IMR-90 (cell line): ENCODE data around the gene KLHL7. TPM values are rescaled to one million over a fixed set of nuclear protein-coding genes. Genes with fewer than 3 reads are reported as not detected.

Experiments used
- ATAC-seq: fragments of 200-7000 bp; cut with Tn5 transposase; 2 replicates; pipeline ENCODE4 v1.9.1; 2020; ENCODE audit warnings: low read depth, mild to moderate bottlenecking, moderate library complexity
- BruUV-seq: library from RNA; stranded (reverse); fragments of 400-500 nt; replicated peaks from 2 replicates; lab custom pipeline; 2021; lab: Mats Ljungman, UMichigan
- CTCF ChIA-PET: fragments of 300-600 bp; formaldehyde crosslinking; extraction: SDS; loops from one replicate; lab custom pipeline; 2021; ENCODE audit warnings: antibody characterized with exemption; lab: Yijun Ruan, JAX
- POLR2A ChIA-PET: fragments of 300-600 bp; sonication (Branson Sonifier 250); formaldehyde crosslinking; loops from one replicate; lab custom pipeline; 2022; ENCODE audit warnings: antibody characterized with exemption; ENCODE audit not compliant: unreplicated experiment; lab: Charles Lee
- DNase-seq: peaks from one replicate; pipeline ENCODE4 v3.0.0; 2013
- H2AFZ ChIP-seq: replicated peaks from 2 replicates; pipeline ENCODE3; 2013; ENCODE audit warnings: low read length, mild to moderate bottlenecking; ENCODE audit not compliant: poor library complexity
- H2AK5ac ChIP-seq: 2 replicates; pipeline ENCODE4 v1.6.1; 2013; ENCODE audit warnings: low read depth, low read length, inconsistent platforms
- H2AK9ac ChIP-seq: replicated peaks from 2 replicates; pipeline ENCODE3; 2013; ENCODE audit warnings: mild to moderate bottlenecking, low read depth, low read length, moderate library complexity; ENCODE audit not compliant: poor library complexity
- H2BK120ac ChIP-seq: 2 replicates; pipeline ENCODE4 v1.6.1; 2013; ENCODE audit warnings: low read depth, low read length, inconsistent platforms
- H2BK15ac ChIP-seq: 3 replicates; pipeline ENCODE4 v1.6.1; 2013; ENCODE audit warnings: low read depth, low read length, inconsistent platforms
- H2BK20ac ChIP-seq: 2 replicates; pipeline ENCODE4 v1.6.1; 2013; ENCODE audit warnings: low read depth, mild to moderate bottlenecking, inconsistent platforms, low read length, moderate library complexity
- H2BK5ac ChIP-seq: 2 replicates; pipeline ENCODE4 v1.6.1; 2013; ENCODE audit warnings: mild to moderate bottlenecking, low read depth, low read length, inconsistent platforms; ENCODE audit not compliant: poor library complexity, severe bottlenecking
- H3K14ac ChIP-seq: replicated peaks from 2 replicates; pipeline ENCODE4 v1.6.1; 2013; ENCODE audit warnings: low read depth, low read length, inconsistent platforms
- H3K18ac ChIP-seq: 2 replicates; pipeline ENCODE4 v1.6.1; 2013; ENCODE audit warnings: low read depth, low read length, control low read depth
- H3K23ac ChIP-seq: 2 replicates; pipeline ENCODE4 v1.6.1; 2013; ENCODE audit warnings: low read depth, low read length, inconsistent platforms
- H3K27ac ChIP-seq: 2 replicates; pipeline ENCODE4 v1.5.1; 2013; ENCODE audit warnings: mild to moderate bottlenecking, control low read depth, low read length; ENCODE audit not compliant: insufficient read depth
- H3K27me3 ChIP-seq: 2 replicates; pipeline ENCODE4 v1.6.1; 2013; ENCODE audit warnings: low read length; ENCODE audit not compliant: control insufficient read depth, insufficient read depth
- H3K36me3 ChIP-seq: 2 replicates; pipeline ENCODE4 v1.6.1; 2013; ENCODE audit warnings: low read length, mixed read lengths; ENCODE audit not compliant: control insufficient read depth, insufficient read depth
- H3K4ac ChIP-seq: 2 replicates; pipeline ENCODE4 v1.6.1; 2013; ENCODE audit warnings: low read depth, low read length, inconsistent platforms
- H3K4me1 ChIP-seq: 2 replicates; pipeline ENCODE4 v1.6.1; 2013; ENCODE audit warnings: low read length, mixed read lengths; ENCODE audit not compliant: control insufficient read depth, insufficient read depth
- H3K4me2 ChIP-seq: 2 replicates; pipeline ENCODE4 v1.6.1; 2013; ENCODE audit warnings: low read depth, mild to moderate bottlenecking, control low read depth, low read length, moderate library complexity
- H3K4me3 ChIP-seq: 2 replicates; pipeline ENCODE4 v1.5.1; 2013; ENCODE audit warnings: low read depth, mild to moderate bottlenecking, control low read depth, low read length, moderate library complexity; ENCODE audit not compliant: insufficient read depth
- H3K56ac ChIP-seq: 2 replicates; pipeline ENCODE4 v1.6.1; 2013; ENCODE audit warnings: low read length, inconsistent platforms; ENCODE audit not compliant: insufficient read depth; ENCODE audit errors: extremely low read depth
- H3K79me1 ChIP-seq, 2 experiments: 2 replicates each; pipeline ENCODE4 v1.6.1; 2013; ENCODE audit warnings: low read length in 2 of 2, inconsistent platforms in 1 of 2, low read depth in 1 of 2
- H3K9ac ChIP-seq: 2 replicates; pipeline ENCODE4 v1.6.1; 2013; ENCODE audit warnings: low read depth, low read length, control low read depth
- H3K9me1 ChIP-seq: 2 replicates; pipeline ENCODE4 v1.6.1; 2013; ENCODE audit warnings: low read length, inconsistent platforms; ENCODE audit not compliant: insufficient read depth
- H3K9me3 ChIP-seq: 2 replicates; pipeline ENCODE4 v1.6.1; 2013; ENCODE audit warnings: low read length; ENCODE audit not compliant: control insufficient read depth, insufficient read depth
- H4K20me1 ChIP-seq: 2 replicates; pipeline ENCODE4 v1.6.1; 2013; ENCODE audit warnings: low read length, inconsistent platforms; ENCODE audit not compliant: insufficient read depth
- H4K5ac ChIP-seq: 2 replicates; pipeline ENCODE4 v1.6.1; 2013; ENCODE audit warnings: mild to moderate bottlenecking, low read depth, low read length, control low read depth
- H4K8ac ChIP-seq, 2 experiments: 2 replicates each; pipeline ENCODE4 v1.6.1; 2013; ENCODE audit warnings: low read depth in 2 of 2, low read length in 2 of 2, control low read depth in 1 of 2, inconsistent platforms in 1 of 2
- H4K91ac ChIP-seq: 2 replicates; pipeline ENCODE4 v1.6.1; 2013; ENCODE audit warnings: low read depth, low read length, inconsistent platforms; ENCODE audit not compliant: insufficient read depth
- BHLHE40 ChIP-seq: fragments of 150-350 bp; IDR thresholded peaks from 2 replicates; pipeline ENCODE4 v1.6.1; 2016; ENCODE audit warnings: mild to moderate bottlenecking, low read depth, low read length
- CEBPB ChIP-seq: IDR thresholded peaks from 2 replicates; pipeline ENCODE4 v1.6.1; 2012; ENCODE audit warnings: low read depth, low read length, improper control_type of control experiment
- CHD1 ChIP-seq: IDR thresholded peaks from 2 replicates; pipeline ENCODE4 v1.6.1; 2012; ENCODE audit warnings: low read depth, low read length, improper control_type of control experiment
- FOS ChIP-seq: fragments of 150-350 bp; IDR thresholded peaks from 2 replicates; pipeline ENCODE4 v1.6.1; 2016; ENCODE audit warnings: low read depth, low read length
- MAFK ChIP-seq: IDR thresholded peaks from 2 replicates; pipeline ENCODE4 v1.6.1; 2012; ENCODE audit warnings: low read depth, low read length, improper control_type of control experiment
- MAZ ChIP-seq: IDR thresholded peaks from 2 replicates; pipeline ENCODE4 v1.6.1; 2012; ENCODE audit warnings: low read depth, mild to moderate bottlenecking, low read length, improper control_type of control experiment, moderate library complexity, borderline replicate concordance
- MXI1 ChIP-seq: IDR thresholded peaks from 2 replicates; pipeline ENCODE4 v1.6.1; 2012; ENCODE audit warnings: low read depth, mild to moderate bottlenecking, low read length, moderate library complexity, borderline replicate concordance
- NFE2L2 ChIP-seq: fragments of 150-350 bp; IDR thresholded peaks from 2 replicates; pipeline ENCODE4 v1.6.1; 2016; ENCODE audit warnings: low read depth, mild to moderate bottlenecking, low read length
- POLR2A ChIP-seq: IDR thresholded peaks from 2 replicates; pipeline ENCODE4 v1.6.1; 2012; ENCODE audit warnings: mild to moderate bottlenecking, low read depth, low read length
- RAD21 ChIP-seq: IDR thresholded peaks from 2 replicates; pipeline ENCODE4 v1.6.1; 2012; ENCODE audit warnings: low read length, improper control_type of control experiment
- RCOR1 ChIP-seq: IDR thresholded peaks from 2 replicates; pipeline ENCODE4 v1.6.1; 2012; ENCODE audit warnings: mild to moderate bottlenecking, low read length, improper control_type of control experiment; ENCODE audit not compliant: insufficient replicate concordance
- RFX5 ChIP-seq: IDR thresholded peaks from 2 replicates; pipeline ENCODE4 v1.8.0; 2012; ENCODE audit warnings: low read depth, mild to moderate bottlenecking, low read length, moderate library complexity
- SMC3 ChIP-seq: fragments of 150-350 bp; IDR thresholded peaks from 2 replicates; pipeline ENCODE4 v1.6.1; 2016; ENCODE audit warnings: low read depth, mild to moderate bottlenecking, antibody characterized with exemption, low read length, moderate library complexity
- WGBS, 2 experiments: methylation state at CpG; one replicate each; pipeline versions ENCODE4 v1.1.5 to v1.1.7; 2013; ENCODE audit warnings: missing lambda C conversion rate in 2 of 2; ENCODE audit not compliant: insufficient read length in 1 of 2; ENCODE audit errors: extremely low coverage in 2 of 2; 5-methylcytosine and 5-hydroxymethylcytosine counted together
- dilution Hi-C: fragments of 300-500 bp; cut with HindIII; formaldehyde crosslinking; loops from one replicate; pipeline ENCODE4 v1.14.3; 2018; ENCODE audit warnings: low sequenced_read_pairs; ENCODE audit not compliant: unreplicated experiment
- in situ Hi-C: fragments of 300-500 bp; cut with MboI; formaldehyde crosslinking; loops from 3 replicates; pipeline ENCODE4 v1.14.3; 2019; ENCODE audit warnings: low sequenced_read_pairs, inconsistent platforms, mixed read lengths
- intact Hi-C: fragments of 100-400 bp; cut with micrococcal nuclease; formaldehyde crosslinking; loops from 2 replicates; pipeline ENCODE4 v1.10.0; 2022
- polyA plus RNA-seq, 3 experiments: library from polyadenylated mRNA; depleted of rRNA; stranded (reverse); fragments of >200 nt; gene quantifications; 2 replicates each; pipeline ENCODE4 v1.2.3, GENCODE V29; 2012; ENCODE audit warnings: low replicate concordance in 1 of 3
- total RNA-seq: library from RNA; depleted of rRNA; stranded (reverse); fragments of >200 nt; gene quantifications from 2 replicates; pipeline ENCODE4 v1.2.3, GENCODE V29; 2012
- TF ChIP-seq, protein P1 (sequence below): fragments of 150-350 bp; IDR thresholded peaks from 2 replicates; pipeline ENCODE4 v1.6.1; 2016; ENCODE audit warnings: low read depth, mild to moderate bottlenecking, low read length, moderate library complexity, borderline replicate concordance
- TF ChIP-seq, protein P2 (sequence below): fragments of 150-350 bp; IDR thresholded peaks from 2 replicates; pipeline ENCODE4 v1.6.1; 2017; ENCODE audit warnings: mild to moderate bottlenecking, antibody characterized with exemption, low read length, low read depth
- TF ChIP-seq, protein P3 (sequence below): conservative IDR thresholded peaks from 2 replicates; pipeline ENCODE4 v1.5.1; 2012; ENCODE audit warnings: mild to moderate bottlenecking, low read depth, low read length, improper control_type of control experiment

Gene KLHL7
- total and polyA plus RNA-seq, 2 of the 4 experiments (the other 2 are of a cell fraction) = 24.6 to 29.2 TPM

DNA sequence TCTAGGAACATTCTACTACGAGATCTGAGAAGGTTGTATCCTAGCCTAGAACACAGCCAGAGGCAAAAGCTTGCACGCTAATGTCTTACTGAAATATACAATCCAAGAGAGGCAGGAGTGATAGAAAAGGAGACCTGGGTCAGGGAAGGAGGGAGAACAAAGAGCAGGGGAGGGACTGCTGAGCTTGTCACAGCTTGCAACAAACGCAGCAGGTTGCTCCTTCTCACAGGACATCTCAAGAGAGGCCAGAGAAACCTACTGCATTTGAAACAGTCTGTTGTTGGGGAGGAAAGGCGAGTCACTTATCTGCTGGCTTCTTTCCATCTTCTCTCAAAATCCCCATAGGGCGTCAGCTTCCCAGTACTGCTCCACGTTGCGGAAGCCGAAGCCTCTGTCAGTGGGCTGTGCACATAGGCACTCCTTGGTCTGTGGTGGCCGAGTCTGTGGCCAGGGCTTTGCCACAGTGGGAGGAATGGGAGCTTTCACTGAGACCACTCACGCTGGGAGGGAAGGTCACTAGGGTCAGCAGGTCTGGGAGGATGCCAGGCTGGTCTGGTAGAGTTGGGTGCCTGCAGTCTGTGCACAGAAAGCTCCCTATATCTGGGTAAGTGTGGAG lies 115.2 kb downstream of the KLHL7 start:
- H3K27ac ChIP-seq = no peak overlapping the region
- CTCF ChIA-PET = no interaction called here

More for the DNA sequence above, 115.2 kb downstream of the KLHL7 start:
- Histone ChIP-seq H2BK20ac (no peak overlapping the region), H3K79me1 (no peaks in the 10 kb centered on the region), H4K8ac (no peak overlapping the region), H2BK120ac (no peak overlapping the region), H3K56ac (no peak overlapping the region), H3K9me1 (no peaks in the 10 kb centered on the region), H3K4ac (no peak overlapping the region), H4K5ac (no peak overlapping the region), H2AFZ (no peak overlapping the region), H3K4me2 (no peak overlapping the region), H3K23ac (no peak overlapping the region), H3K18ac (no peak overlapping the region), H4K20me1 (no peaks in the 10 kb centered on the region), H2AK5ac (no peak overlapping the region), H4K91ac (no peak overlapping the region), H3K4me3 (no peak overlapping the region), H3K4me1 (no peaks in the 10 kb centered on the region), H2BK5ac (no peak overlapping the region), H3K14ac (no peak overlapping the region), H2BK15ac (no peak overlapping the region), H3K27me3 (peaks cover 13% of the 10 kb centered on the region), H3K36me3 (no peaks in the 10 kb centered on the region), H3K9me3 (no peaks in the 10 kb centered on the region), H3K9ac (no peak overlapping the region), H2AK9ac (no peak overlapping the region)
- ATAC-seq = no peak
- no peak for TF ChIP-seq MAZ
- no peak for TF ChIP-seq FOS
- TF ChIP-seq MXI1 = no peak
- TF ChIP-seq, protein P1, sequence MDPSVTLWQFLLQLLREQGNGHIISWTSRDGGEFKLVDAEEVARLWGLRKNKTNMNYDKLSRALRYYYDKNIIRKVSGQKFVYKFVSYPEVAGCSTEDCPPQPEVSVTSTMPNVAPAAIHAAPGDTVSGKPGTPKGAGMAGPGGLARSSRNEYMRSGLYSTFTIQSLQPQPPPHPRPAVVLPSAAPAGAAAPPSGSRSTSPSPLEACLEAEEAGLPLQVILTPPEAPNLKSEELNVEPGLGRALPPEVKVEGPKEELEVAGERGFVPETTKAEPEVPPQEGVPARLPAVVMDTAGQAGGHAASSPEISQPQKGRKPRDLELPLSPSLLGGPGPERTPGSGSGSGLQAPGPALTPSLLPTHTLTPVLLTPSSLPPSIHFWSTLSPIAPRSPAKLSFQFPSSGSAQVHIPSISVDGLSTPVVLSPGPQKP = no peak
- TF ChIP-seq, protein P2, sequence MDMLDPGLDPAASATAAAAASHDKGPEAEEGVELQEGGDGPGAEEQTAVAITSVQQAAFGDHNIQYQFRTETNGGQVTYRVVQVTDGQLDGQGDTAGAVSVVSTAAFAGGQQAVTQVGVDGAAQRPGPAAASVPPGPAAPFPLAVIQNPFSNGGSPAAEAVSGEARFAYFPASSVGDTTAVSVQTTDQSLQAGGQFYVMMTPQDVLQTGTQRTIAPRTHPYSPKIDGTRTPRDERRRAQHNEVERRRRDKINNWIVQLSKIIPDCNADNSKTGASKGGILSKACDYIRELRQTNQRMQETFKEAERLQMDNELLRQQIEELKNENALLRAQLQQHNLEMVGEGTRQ = no peak
- no peak for TF ChIP-seq RAD21
- TF ChIP-seq NFE2L2 = no peak
- no peak for TF ChIP-seq RCOR1
- no peak for TF ChIP-seq CEBPB
- TF ChIP-seq RFX5 = no peak
- no peak for TF ChIP-seq CHD1
- no peak for TF ChIP-seq POLR2A
- TF ChIP-seq SMC3 = no peak
- TF ChIP-seq, protein P3, sequence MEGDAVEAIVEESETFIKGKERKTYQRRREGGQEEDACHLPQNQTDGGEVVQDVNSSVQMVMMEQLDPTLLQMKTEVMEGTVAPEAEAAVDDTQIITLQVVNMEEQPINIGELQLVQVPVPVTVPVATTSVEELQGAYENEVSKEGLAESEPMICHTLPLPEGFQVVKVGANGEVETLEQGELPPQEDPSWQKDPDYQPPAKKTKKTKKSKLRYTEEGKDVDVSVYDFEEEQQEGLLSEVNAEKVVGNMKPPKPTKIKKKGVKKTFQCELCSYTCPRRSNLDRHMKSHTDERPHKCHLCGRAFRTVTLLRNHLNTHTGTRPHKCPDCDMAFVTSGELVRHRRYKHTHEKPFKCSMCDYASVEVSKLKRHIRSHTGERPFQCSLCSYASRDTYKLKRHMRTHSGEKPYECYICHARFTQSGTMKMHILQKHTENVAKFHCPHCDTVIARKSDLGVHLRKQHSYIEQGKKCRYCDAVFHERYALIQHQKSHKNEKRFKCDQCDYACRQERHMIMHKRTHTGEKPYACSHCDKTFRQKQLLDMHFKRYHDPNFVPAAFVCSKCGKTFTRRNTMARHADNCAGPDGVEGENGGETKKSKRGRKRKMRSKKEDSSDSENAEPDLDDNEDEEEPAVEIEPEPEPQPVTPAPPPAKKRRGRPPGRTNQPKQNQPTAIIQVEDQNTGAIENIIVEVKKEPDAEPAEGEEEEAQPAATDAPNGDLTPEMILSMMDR = no peak
- TF ChIP-seq MAFK = no peak
- no peak for TF ChIP-seq BHLHE40
- intact Hi-C loops (no loop called here), in situ Hi-C loops (no loop called here), dilution Hi-C loops (no loop called here)
- no TSS peak for BruUV-seq
- 60% methylated on average over 1 of the region's 10 CpGs; no CpG with 5 or more reads in 1 of the 2 experiments for WGBS, 2 experiments
- POLR2A ChIA-PET = no interaction called here
- DNase-seq = no peak
